HepG2 (cell line): ENCODE data around the gene SLC2A10. TPM values are rescaled to one million over a fixed set of nuclear protein-coding genes. Genes with fewer than 3 reads are reported as not detected.

Source experiments
- ATF1 ChIP-seq: IDR thresholded peaks from 2 replicates; pipeline ENCODE4 v1.6.1; 2016; ENCODE audit warnings: mild to moderate bottlenecking, control low read depth
- CBX5 ChIP-seq: sonication (generic); formaldehyde crosslinking; IDR thresholded peaks from 2 replicates; pipeline ENCODE4 v1.4.0; 2020; ENCODE audit warnings: missing genetic modification reagents, borderline replicate concordance
- EP300 ChIP-seq, 3 experiments: sonication (generic) in 1 of 3; formaldehyde crosslinking in 1 of 3; IDR thresholded peaks; 2 replicates each; pipeline versions ENCODE4 v1.5.1 to v1.6.1; 2011 to 2020; ENCODE audit warnings: low read depth in 2 of 3, low read length in 2 of 3, borderline replicate concordance in 1 of 3, improper control_type of control experiment in 1 of 3, mild to moderate bottlenecking in 1 of 3, missing genetic modification reagents in 1 of 3, moderate library complexity in 1 of 3
- FOXP1 ChIP-seq, 2 experiments: fragments of 450-650 bp in 1 of 2; IDR thresholded peaks; 2 replicates each; pipeline ENCODE4 v1.6.1; 2017 to 2018; ENCODE audit warnings: antibody characterized with exemption in 1 of 2
- KLF11 ChIP-seq: IDR thresholded peaks from 2 replicates; pipeline ENCODE4 v1.6.1; 2016; ENCODE audit warnings: missing compliant biosample characterization
- KMT2A ChIP-seq: sonication (generic); formaldehyde crosslinking; IDR thresholded peaks from 2 replicates; pipeline ENCODE4 v1.4.0; 2020; ENCODE audit warnings: missing genetic modification reagents
- MATR3 ChIP-seq: sonication (generic); formaldehyde crosslinking; IDR thresholded peaks from 2 replicates; pipeline ENCODE4 v1.4.0; 2020; ENCODE audit warnings: missing genetic modification reagents
- MTF2 ChIP-seq: sonication (generic); formaldehyde crosslinking; IDR thresholded peaks from 2 replicates; pipeline ENCODE4 v1.5.0; 2020; ENCODE audit warnings: missing genetic modification reagents, borderline replicate concordance
- SETDB1 ChIP-seq: sonication (generic); formaldehyde crosslinking; IDR thresholded peaks from 2 replicates; pipeline ENCODE4 v1.5.1; 2020; ENCODE audit warnings: missing genetic modification reagents, mild to moderate bottlenecking, borderline replicate concordance
- TGIF2 ChIP-seq: IDR thresholded peaks from 2 replicates; pipeline ENCODE4 v1.6.1; 2016; ENCODE audit warnings: control low read depth, missing compliant biosample characterization
- ZBTB38 ChIP-seq: sonication (generic); formaldehyde crosslinking; IDR thresholded peaks from 2 replicates; pipeline ENCODE4 v1.5.1; 2020; ENCODE audit warnings: mild to moderate bottlenecking, missing genetic modification reagents
- ZNF367 ChIP-seq: sonication (generic); formaldehyde crosslinking; IDR thresholded peaks from 2 replicates; pipeline ENCODE4 v1.4.0; 2020; ENCODE audit warnings: missing genetic modification reagents, borderline replicate concordance
- ZNF496 ChIP-seq: sonication (generic); formaldehyde crosslinking; IDR thresholded peaks from 2 replicates; pipeline ENCODE4 v1.8.1; 2023; ENCODE audit warnings: mild to moderate bottlenecking, moderate library complexity, missing genetic modification reagents; ENCODE audit not compliant: insufficient replicate concordance
- polyA plus RNA-seq, 8 experiments: library from polyadenylated mRNA; depleted of rRNA in 3 of 8; stranded (reverse) in 7 of 8; unstranded in 1 of 8; fragments of >200 nt; fragmentation: Illumina TruSeq in 4 of 8; extraction: Trizol in 4 of 8; gene quantifications; 2 replicates each; pipeline versions ENCODE4 v1.2.1 to v1.2.3, GENCODE V29; 2011 to 2016; ENCODE audit warnings: low read depth in 4 of 8, missing spikeins in 1 of 8, mixed read lengths in 1 of 8; ENCODE audit not compliant: insufficient read depth in 1 of 8
- total RNA-seq, 5 experiments: library from RNA; depleted of rRNA; stranded (reverse); fragments of >200 nt; fragmentation: Illumina TruSeq; extraction: Trizol; gene quantifications; 2 replicates each; pipeline ENCODE4 v1.2.3, GENCODE V29; 2016; ENCODE audit warnings: low read depth in 1 of 5
- TF ChIP-seq, protein P1 (sequence below): sonication (generic); formaldehyde crosslinking; IDR thresholded peaks from 2 replicates; pipeline ENCODE4 v1.4.0; 2020; ENCODE audit warnings: missing genetic modification reagents
- TF ChIP-seq, protein P2 (sequence below): sonication (generic); formaldehyde crosslinking; IDR thresholded peaks from 2 replicates; pipeline ENCODE4 v1.4.0; 2020; ENCODE audit warnings: mild to moderate bottlenecking, missing genetic modification reagents
- TF ChIP-seq, protein P3 (sequence below): IDR thresholded peaks from 2 replicates; pipeline ENCODE4 v1.6.1; 2012; ENCODE audit warnings: low read depth, low read length, improper control_type of control experiment
- TF ChIP-seq, protein P4 (sequence below): sonication (generic); formaldehyde crosslinking; IDR thresholded peaks from 2 replicates; pipeline ENCODE4 v1.9.0; 2021; ENCODE audit warnings: missing genetic modification reagents, borderline replicate concordance

The SLC2A10 gene
- total and polyA plus RNA-seq, 2 of the 13 experiments (the other 11 are each of a cell fraction or from before 2014, with no cell fraction given): 16.0 to 18.4 TPM

DNA sequence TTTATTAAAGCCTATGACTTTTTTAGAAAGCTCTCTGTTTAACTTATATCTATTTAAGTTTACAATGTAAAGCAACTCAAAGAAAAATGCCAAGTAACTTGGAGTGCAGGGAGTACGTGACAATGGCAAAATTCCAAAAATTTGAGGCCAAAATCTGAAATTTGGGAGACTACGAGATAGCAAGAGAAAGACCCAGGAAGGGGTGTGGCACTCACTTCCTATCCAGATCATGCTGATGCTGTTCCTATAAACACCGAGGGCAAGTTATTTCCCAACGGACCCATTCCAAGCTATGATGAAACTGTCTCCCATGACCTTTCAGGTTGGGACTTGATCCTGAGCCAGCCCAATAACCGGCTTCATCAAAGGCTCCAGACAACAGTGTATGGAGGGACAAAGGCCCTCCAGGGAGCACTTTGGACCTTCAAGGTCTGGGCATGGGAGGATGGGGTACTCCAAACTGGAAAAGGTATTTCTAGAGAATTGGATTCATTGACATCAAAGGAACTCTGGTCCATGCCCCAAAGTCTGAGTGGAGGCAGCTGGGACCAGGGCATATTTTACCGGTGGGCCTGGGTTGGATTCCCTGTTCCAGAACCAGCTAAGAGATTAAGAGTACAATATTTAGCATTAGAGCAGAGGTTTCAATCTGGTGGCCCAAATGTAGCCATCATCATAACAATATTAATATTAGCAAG is 42.5 kb upstream of the SLC2A10 start (continued):
- TF ChIP-seq, protein P1, sequence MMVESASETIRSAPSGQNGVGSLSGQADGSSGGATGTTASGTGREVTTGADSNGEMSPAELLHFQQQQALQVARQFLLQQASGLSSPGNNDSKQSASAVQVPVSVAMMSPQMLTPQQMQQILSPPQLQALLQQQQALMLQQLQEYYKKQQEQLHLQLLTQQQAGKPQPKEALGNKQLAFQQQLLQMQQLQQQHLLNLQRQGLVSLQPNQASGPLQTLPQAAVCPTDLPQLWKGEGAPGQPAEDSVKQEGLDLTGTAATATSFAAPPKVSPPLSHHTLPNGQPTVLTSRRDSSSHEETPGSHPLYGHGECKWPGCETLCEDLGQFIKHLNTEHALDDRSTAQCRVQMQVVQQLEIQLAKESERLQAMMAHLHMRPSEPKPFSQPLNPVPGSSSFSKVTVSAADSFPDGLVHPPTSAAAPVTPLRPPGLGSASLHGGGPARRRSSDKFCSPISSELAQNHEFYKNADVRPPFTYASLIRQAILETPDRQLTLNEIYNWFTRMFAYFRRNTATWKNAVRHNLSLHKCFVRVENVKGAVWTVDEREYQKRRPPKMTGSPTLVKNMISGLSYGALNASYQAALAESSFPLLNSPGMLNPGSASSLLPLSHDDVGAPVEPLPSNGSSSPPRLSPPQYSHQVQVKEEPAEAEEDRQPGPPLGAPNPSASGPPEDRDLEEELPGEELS (CRISPR knock-in tag): peak; percentile 100
- no peak for TF ChIP-seq SETDB1 (CRISPR knock-in tag)
- peak; percentile 92 for TF ChIP-seq ZBTB38 (CRISPR knock-in tag)
- no peak for TF ChIP-seq MATR3 (CRISPR knock-in tag)
- TF ChIP-seq, protein P2, sequence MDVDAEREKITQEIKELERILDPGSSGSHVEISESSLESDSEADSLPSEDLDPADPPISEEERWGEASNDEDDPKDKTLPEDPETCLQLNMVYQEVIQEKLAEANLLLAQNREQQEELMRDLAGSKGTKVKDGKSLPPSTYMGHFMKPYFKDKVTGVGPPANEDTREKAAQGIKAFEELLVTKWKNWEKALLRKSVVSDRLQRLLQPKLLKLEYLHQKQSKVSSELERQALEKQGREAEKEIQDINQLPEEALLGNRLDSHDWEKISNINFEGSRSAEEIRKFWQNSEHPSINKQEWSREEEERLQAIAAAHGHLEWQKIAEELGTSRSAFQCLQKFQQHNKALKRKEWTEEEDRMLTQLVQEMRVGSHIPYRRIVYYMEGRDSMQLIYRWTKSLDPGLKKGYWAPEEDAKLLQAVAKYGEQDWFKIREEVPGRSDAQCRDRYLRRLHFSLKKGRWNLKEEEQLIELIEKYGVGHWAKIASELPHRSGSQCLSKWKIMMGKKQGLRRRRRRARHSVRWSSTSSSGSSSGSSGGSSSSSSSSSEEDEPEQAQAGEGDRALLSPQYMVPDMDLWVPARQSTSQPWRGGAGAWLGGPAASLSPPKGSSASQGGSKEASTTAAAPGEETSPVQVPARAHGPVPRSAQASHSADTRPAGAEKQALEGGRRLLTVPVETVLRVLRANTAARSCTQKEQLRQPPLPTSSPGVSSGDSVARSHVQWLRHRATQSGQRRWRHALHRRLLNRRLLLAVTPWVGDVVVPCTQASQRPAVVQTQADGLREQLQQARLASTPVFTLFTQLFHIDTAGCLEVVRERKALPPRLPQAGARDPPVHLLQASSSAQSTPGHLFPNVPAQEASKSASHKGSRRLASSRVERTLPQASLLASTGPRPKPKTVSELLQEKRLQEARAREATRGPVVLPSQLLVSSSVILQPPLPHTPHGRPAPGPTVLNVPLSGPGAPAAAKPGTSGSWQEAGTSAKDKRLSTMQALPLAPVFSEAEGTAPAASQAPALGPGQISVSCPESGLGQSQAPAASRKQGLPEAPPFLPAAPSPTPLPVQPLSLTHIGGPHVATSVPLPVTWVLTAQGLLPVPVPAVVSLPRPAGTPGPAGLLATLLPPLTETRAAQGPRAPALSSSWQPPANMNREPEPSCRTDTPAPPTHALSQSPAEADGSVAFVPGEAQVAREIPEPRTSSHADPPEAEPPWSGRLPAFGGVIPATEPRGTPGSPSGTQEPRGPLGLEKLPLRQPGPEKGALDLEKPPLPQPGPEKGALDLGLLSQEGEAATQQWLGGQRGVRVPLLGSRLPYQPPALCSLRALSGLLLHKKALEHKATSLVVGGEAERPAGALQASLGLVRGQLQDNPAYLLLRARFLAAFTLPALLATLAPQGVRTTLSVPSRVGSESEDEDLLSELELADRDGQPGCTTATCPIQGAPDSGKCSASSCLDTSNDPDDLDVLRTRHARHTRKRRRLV (CRISPR knock-in tag): peak; percentile 81; the same call in 1 of the 2 replicates
- no peak for TF ChIP-seq ZNF367 (CRISPR knock-in tag)
- peak; percentile 73; the same call in 1 of the 2 replicates for TF ChIP-seq KMT2A (CRISPR knock-in tag)
- TF ChIP-seq, protein P3, sequence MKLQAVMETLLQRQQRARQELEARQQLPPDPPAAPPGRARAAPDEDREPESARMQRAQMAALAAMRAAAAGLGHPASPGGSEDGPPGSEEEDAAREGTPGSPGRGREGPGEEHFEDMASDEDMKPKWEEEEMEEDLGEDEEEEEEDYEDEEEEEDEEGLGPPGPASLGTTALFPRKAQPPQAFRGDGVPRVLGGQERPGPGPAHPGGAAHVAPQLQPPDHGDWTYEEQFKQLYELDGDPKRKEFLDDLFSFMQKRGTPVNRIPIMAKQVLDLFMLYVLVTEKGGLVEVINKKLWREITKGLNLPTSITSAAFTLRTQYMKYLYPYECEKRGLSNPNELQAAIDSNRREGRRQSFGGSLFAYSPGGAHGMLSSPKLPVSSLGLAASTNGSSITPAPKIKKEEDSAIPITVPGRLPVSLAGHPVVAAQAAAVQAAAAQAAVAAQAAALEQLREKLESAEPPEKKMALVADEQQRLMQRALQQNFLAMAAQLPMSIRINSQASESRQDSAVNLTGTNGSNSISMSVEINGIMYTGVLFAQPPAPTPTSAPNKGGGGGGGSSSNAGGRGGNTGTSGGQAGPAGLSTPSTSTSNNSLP: peak; percentile 99
- TF ChIP-seq MTF2 (CRISPR knock-in tag): no peak
- TF ChIP-seq ATF1 (CRISPR knock-in tag): peak; percentile 92
- TF ChIP-seq KLF11: peak; percentile 97
- no peak for TF ChIP-seq ZNF496
- peak; percentile 100 for TF ChIP-seq CBX5
- TF ChIP-seq EP300 (IDR thresholded peaks at IDR 0.05; ENCODE audit: low read depth in 2 of 2, low read length in 2 of 2): peak; percentile 100
- TF ChIP-seq EP300 (CRISPR knock-in tag; IDR thresholded peaks at IDR 0.05; ENCODE audit: borderline replicate concordance): peak; percentile 100
- peak; percentile 94 for TF ChIP-seq FOXP1 (IDR thresholded peaks at IDR 0.05)
- peak; percentile 99 for TF ChIP-seq FOXP1 (CRISPR knock-in tag; IDR thresholded peaks at IDR 0.05)
- TF ChIP-seq TGIF2 (CRISPR knock-in tag): peak; percentile 97
- TF ChIP-seq, protein P4, sequence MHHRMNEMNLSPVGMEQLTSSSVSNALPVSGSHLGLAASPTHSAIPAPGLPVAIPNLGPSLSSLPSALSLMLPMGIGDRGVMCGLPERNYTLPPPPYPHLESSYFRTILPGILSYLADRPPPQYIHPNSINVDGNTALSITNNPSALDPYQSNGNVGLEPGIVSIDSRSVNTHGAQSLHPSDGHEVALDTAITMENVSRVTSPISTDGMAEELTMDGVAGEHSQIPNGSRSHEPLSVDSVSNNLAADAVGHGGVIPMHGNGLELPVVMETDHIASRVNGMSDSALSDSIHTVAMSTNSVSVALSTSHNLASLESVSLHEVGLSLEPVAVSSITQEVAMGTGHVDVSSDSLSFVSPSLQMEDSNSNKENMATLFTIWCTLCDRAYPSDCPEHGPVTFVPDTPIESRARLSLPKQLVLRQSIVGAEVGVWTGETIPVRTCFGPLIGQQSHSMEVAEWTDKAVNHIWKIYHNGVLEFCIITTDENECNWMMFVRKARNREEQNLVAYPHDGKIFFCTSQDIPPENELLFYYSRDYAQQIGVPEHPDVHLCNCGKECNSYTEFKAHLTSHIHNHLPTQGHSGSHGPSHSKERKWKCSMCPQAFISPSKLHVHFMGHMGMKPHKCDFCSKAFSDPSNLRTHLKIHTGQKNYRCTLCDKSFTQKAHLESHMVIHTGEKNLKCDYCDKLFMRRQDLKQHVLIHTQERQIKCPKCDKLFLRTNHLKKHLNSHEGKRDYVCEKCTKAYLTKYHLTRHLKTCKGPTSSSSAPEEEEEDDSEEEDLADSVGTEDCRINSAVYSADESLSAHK (CRISPR knock-in tag): 0 out of 2 replicates have a peak, but pooled peaks have one; percentile 91
